ENCODE data around the gene FGF12.

DNA sequence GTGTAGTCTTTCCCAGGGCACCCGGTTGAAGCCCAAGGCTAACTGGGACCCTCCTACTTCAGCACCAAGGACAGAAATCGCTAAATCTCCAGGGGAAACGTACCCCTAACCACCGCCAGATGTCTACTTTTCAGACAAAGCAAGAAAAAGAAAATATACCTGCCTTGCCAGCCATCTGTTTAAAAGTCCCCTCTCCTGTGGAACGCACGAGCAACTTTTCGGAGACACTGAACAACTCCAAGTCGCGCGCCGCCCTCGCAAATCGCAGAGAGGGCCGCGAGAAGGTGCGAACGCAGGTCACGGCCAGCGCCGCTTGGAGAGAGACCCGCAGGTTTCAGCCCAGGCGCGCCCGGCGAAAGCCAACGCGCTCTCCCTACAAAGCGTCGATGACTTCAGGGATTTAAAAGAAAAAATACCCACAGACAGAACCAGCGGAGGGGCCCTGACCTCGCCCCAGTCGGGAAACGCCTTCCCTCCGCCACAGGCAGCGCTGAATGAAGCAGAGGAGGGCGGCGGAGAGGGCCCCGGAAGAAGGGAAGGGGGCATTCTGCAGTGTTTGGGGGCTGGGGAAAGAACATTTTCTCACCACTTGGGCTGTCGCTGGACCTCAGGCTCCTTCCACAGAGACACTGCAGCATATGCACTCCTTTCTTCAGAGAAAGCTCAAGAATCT, 213.1 kb downstream of the FGF12 start:
- TF ChIP-seq, protein P1, sequence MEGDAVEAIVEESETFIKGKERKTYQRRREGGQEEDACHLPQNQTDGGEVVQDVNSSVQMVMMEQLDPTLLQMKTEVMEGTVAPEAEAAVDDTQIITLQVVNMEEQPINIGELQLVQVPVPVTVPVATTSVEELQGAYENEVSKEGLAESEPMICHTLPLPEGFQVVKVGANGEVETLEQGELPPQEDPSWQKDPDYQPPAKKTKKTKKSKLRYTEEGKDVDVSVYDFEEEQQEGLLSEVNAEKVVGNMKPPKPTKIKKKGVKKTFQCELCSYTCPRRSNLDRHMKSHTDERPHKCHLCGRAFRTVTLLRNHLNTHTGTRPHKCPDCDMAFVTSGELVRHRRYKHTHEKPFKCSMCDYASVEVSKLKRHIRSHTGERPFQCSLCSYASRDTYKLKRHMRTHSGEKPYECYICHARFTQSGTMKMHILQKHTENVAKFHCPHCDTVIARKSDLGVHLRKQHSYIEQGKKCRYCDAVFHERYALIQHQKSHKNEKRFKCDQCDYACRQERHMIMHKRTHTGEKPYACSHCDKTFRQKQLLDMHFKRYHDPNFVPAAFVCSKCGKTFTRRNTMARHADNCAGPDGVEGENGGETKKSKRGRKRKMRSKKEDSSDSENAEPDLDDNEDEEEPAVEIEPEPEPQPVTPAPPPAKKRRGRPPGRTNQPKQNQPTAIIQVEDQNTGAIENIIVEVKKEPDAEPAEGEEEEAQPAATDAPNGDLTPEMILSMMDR (IDR thresholded peaks at IDR 0.05; ENCODE audit: low read depth, low read length), result no peak
- TF ChIP-seq EZH2phosphoT487 (IDR thresholded peaks at IDR 0.05; ENCODE audit: low read depth), result no peak

All from OCI-LY3 (cell line).